ENCODE measurements around the gene OFD1.
A peak's percentile ranks its signal among the peaks of the same experiment; 100 is the strongest.

OFD1 gene

GRCh38 chrX:13734278-13735172 lies at the start of gene OFD1, which contains the start of gene TRAPPC2:
TSS of gene OFD1 (plus strand) at chrX:13734748. CDS start at chrX:13735072, 324 bp downstream.
TSS of gene TRAPPC2 (minus strand) at chrX:13734620. CDS start at chrX:13719963, 14,657 bp downstream.
- Mint-ChIP-seq H3K27me3 (no peaks in the 10 kb centered on the region), H3K36me3 (ENCODE audit: low read depth) (peaks cover 39% of the 10 kb centered on the region), H3K27ac (peak within 1 kb of the TSS; percentile 97), H3K4me3 (peak within 1 kb of the TSS; percentile 94), H3K9me3 (no peaks in the 10 kb centered on the region), H3K4me1 (ENCODE audit: low read depth) (peaks cover 55% of the 10 kb centered on the region)

GRCh38 chrX:13685126-13685763 lies 49.3 kb upstream of the OFD1 start:
- H3K36me3 Mint-ChIP-seq (ENCODE audit: low read depth), result peaks cover 4% of the 10 kb centered on the region
- no peak overlapping the region for H3K4me3 Mint-ChIP-seq
- H3K27ac Mint-ChIP-seq, result peak overlapping the region; percentile 19
- H3K9me3 Mint-ChIP-seq, result no peaks in the 10 kb centered on the region
- H3K4me1 Mint-ChIP-seq (ENCODE audit: low read depth), result peaks cover 48% of the 10 kb centered on the region
- no peaks in the 10 kb centered on the region for H3K27me3 Mint-ChIP-seq

- Mint-ChIP-seq H3K27ac (peak overlapping the region; percentile 92), H3K27me3 (no peaks in the 10 kb centered on the region), H3K9me3 (no peaks in the 10 kb centered on the region), H3K36me3 (ENCODE audit: low read depth) (peaks cover 12% of the 10 kb centered on the region), H3K4me1 (ENCODE audit: low read depth) (peaks cover 63% of the 10 kb centered on the region), H3K4me3 (peak overlapping the region; percentile 91)
Observed at GRCh38 chrX:13687203-13687602, 47.3 kb upstream of the OFD1 start.

- Mint-ChIP-seq H3K4me3 (peak overlapping the region; percentile 91), H3K36me3 (ENCODE audit: low read depth) (peaks cover 22% of the 10 kb centered on the region), H3K27me3 (no peaks in the 10 kb centered on the region), H3K27ac (peak overlapping the region; percentile 92), H3K9me3 (no peaks in the 10 kb centered on the region), H3K4me1 (ENCODE audit: low read depth) (peaks cover 76% of the 10 kb centered on the region)
Observed at GRCh38 chrX:13688384-13688957, 46.1 kb upstream of the OFD1 start.

GRCh38 chrX:13688958-13689740 lies 45.4 kb upstream of the OFD1 start, which contains the start of gene RAB9A:
TSS of gene RAB9A (plus strand) at chrX:13689128. CDS start at chrX:13708747, 19,619 bp downstream.
- Mint-ChIP-seq H3K9me3 (no peaks in the 10 kb centered on the region), H3K4me3 (peak within 1 kb of the TSS; percentile 91), H3K27ac (peak within 1 kb of the TSS; percentile 92), H3K27me3 (no peaks in the 10 kb centered on the region), H3K4me1 (ENCODE audit: low read depth) (peaks cover 77% of the 10 kb centered on the region), H3K36me3 (ENCODE audit: low read depth) (peaks cover 26% of the 10 kb centered on the region)

- peak overlapping the region; percentile 81 for H3K27ac Mint-ChIP-seq
- peak overlapping the region; percentile 91 for H3K4me3 Mint-ChIP-seq
- H3K27me3 Mint-ChIP-seq, result no peaks in the 10 kb centered on the region
- H3K9me3 Mint-ChIP-seq, result no peaks in the 10 kb centered on the region
- H3K4me1 Mint-ChIP-seq (ENCODE audit: low read depth), result peaks cover 74% of the 10 kb centered on the region
- peaks cover 26% of the 10 kb centered on the region for H3K36me3 Mint-ChIP-seq (ENCODE audit: low read depth)
Observed at GRCh38 chrX:13689741-13690211, 44.8 kb upstream of the OFD1 start.

- H3K4me3 Mint-ChIP-seq, result peak overlapping the region; percentile 91
- H3K9me3 Mint-ChIP-seq, result no peaks in the 10 kb centered on the region
- H3K36me3 Mint-ChIP-seq (ENCODE audit: low read depth), result peaks cover 34% of the 10 kb centered on the region
- no peaks in the 10 kb centered on the region for H3K27me3 Mint-ChIP-seq
- H3K27ac Mint-ChIP-seq, result peak overlapping the region; percentile 81
- peaks cover 74% of the 10 kb centered on the region for H3K4me1 Mint-ChIP-seq (ENCODE audit: low read depth)
Observed at GRCh38 chrX:13690836-13691235, 43.7 kb upstream of the OFD1 start.

GRCh38 chrX:13691841-13692371 lies 42.6 kb upstream of the OFD1 start:
- H3K27ac Mint-ChIP-seq, result peak overlapping the region; percentile 71
- H3K27me3 Mint-ChIP-seq, result no peaks in the 10 kb centered on the region
- H3K4me1 Mint-ChIP-seq (ENCODE audit: low read depth), result peaks cover 77% of the 10 kb centered on the region
- H3K4me3 Mint-ChIP-seq, result peak overlapping the region; percentile 63
- peaks cover 34% of the 10 kb centered on the region for H3K36me3 Mint-ChIP-seq (ENCODE audit: low read depth)
- H3K9me3 Mint-ChIP-seq, result no peaks in the 10 kb centered on the region

- Mint-ChIP-seq H3K4me3 (peak overlapping the region; percentile 63), H3K36me3 (ENCODE audit: low read depth) (peaks cover 38% of the 10 kb centered on the region), H3K27me3 (no peaks in the 10 kb centered on the region), H3K9me3 (no peaks in the 10 kb centered on the region), H3K4me1 (ENCODE audit: low read depth) (peaks cover 77% of the 10 kb centered on the region), H3K27ac (peak overlapping the region; percentile 40)
Observed at GRCh38 chrX:13692771-13693231, 41.7 kb upstream of the OFD1 start.

- no peaks in the 10 kb centered on the region for H3K9me3 Mint-ChIP-seq
- H3K27ac Mint-ChIP-seq, result peak overlapping the region; percentile 21
- peaks cover 38% of the 10 kb centered on the region for H3K36me3 Mint-ChIP-seq (ENCODE audit: low read depth)
- peaks cover 71% of the 10 kb centered on the region for H3K4me1 Mint-ChIP-seq (ENCODE audit: low read depth)
- H3K27me3 Mint-ChIP-seq, result no peaks in the 10 kb centered on the region
- peak overlapping the region; percentile 25 for H3K4me3 Mint-ChIP-seq
Observed at GRCh38 chrX:13693341-13693961, 41.1 kb upstream of the OFD1 start.

- Mint-ChIP-seq H3K27me3 (no peaks in the 10 kb centered on the region), H3K27ac (no peak overlapping the region), H3K9me3 (no peaks in the 10 kb centered on the region), H3K4me3 (no peak overlapping the region), H3K4me1 (ENCODE audit: low read depth) (peaks cover 75% of the 10 kb centered on the region), H3K36me3 (ENCODE audit: low read depth) (peaks cover 43% of the 10 kb centered on the region)
Observed at GRCh38 chrX:13694359-13694758, 40.2 kb upstream of the OFD1 start.

- Mint-ChIP-seq H3K4me1 (ENCODE audit: low read depth) (peaks cover 77% of the 10 kb centered on the region), H3K9me3 (no peaks in the 10 kb centered on the region), H3K27me3 (no peaks in the 10 kb centered on the region), H3K36me3 (ENCODE audit: low read depth) (peaks cover 43% of the 10 kb centered on the region), H3K27ac (peak overlapping the region; percentile 72), H3K4me3 (no peak overlapping the region)
Observed at GRCh38 chrX:13694983-13695382, 39.6 kb upstream of the OFD1 start.

GRCh38 chrX:13695601-13696115 lies 38.9 kb upstream of the OFD1 start:
- Mint-ChIP-seq H3K9me3 (no peaks in the 10 kb centered on the region), H3K36me3 (ENCODE audit: low read depth) (peaks cover 36% of the 10 kb centered on the region), H3K27ac (no peak overlapping the region), H3K27me3 (no peaks in the 10 kb centered on the region), H3K4me3 (no peak overlapping the region), H3K4me1 (ENCODE audit: low read depth) (peaks cover 78% of the 10 kb centered on the region)

Measured in stimulated activated naive CD8-positive, alpha-beta T cell treated with anti-CD3 and anti-CD28 coated beads, Interleukin-15, Interleukin-2, amounts not matched to agents 100 ng/mL and 50 ng/mL, for 24 hours (primary cell).